ENCODE data around the gene BDNF.

BDNF gene

DNA sequence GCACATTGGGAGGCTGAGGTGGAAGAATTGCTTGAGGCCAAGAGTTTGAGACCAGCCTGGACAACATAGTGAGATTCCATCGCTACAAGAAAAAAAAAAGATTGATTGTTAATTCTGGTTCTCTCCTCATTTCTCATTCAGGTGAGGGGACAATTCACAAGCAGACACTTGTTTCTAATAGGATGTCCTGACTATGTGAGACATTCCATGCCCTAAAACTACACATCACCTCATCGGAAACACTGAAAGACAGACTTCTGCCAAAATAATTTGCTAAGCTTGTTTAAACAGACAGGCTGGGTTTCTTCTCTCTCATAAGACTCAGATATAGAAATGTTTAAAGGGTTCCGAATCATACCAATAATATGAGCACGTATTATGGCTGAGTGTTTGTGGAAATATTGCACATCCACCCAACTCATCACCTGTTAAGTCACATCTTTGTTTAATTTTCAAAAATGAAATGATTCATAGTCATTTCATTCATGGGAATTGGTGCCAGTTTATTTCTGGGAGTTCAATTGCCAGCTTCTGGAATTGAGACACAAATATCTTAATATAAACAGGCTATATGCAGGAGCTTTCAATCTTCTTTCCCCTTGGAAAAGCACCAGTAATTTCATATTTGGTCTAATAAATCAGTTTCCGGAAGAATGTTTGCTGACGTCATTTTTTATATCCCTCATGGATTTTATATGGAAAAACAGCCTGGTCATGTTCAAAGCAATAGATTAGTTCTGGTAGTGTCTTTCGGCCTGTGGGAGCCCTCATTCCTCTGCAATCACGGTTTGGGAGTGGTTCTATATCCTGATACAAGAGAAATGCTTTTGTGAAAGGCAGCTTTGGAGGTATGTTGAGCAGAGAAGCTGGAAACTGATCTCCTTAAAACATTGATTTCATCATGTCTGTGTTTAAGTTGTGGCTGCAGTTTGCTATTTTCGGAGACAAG is 87.0 kb downstream of the BDNF start:
- TF ChIP-seq GATA3 (IDR thresholded peaks at IDR 0.05; ENCODE audit: low read depth, low read length), result no peak
- no peak for TF ChIP-seq GATA2 (IDR thresholded peaks at IDR 0.05; ENCODE audit: low read depth, low read length)

DNA sequence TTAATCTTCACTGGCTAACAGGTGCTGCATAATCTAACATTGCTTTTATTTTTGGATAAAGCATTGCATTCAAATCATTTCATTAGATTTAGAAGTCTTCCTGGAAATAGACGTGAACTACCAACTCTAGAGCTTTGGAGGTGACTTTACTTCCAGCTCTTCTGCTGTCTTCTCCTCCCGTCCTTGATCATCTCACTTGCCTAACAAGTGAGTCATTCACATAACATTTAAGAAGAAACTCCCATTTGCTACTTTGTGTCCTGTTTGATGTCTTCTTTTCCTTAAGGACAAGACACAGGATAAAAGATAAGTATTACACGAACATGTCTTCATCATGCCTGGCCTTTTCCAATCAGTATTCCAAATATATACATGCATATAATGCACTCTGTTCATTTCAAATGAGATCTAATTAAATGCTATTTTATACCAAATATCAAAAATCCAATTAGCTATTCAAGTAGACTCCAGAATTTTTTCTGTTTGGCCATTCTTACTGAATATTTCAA is 88.3 kb downstream of the BDNF start:
- TF ChIP-seq GATA3 (IDR thresholded peaks at IDR 0.05; ENCODE audit: low read depth, low read length) (no peak), GATA2 (IDR thresholded peaks at IDR 0.05; ENCODE audit: low read depth, low read length) (no peak)

DNA sequence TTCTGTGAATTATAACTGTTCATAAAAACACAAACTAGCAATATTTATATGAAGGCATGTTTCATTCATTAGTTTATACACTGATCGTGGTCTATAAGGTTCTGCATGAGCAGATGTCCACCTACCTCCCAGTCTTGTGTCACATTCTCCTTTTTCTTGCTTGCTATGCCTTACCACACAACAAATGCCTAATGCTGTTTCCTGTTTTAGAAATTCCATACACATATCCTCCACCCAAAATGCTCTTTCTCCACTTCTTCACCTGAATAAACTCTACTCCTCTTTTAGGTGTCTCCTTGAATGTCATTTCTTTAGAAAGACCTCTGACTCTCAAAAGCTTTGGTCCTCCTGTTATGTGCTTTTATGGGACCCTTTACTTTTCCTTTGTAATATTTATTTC is 88.9 kb downstream of the BDNF start:
- TF ChIP-seq GATA2 (IDR thresholded peaks at IDR 0.05; ENCODE audit: low read depth, low read length) (no peak), GATA3 (IDR thresholded peaks at IDR 0.05; ENCODE audit: low read depth, low read length) (no peak)

DNA sequence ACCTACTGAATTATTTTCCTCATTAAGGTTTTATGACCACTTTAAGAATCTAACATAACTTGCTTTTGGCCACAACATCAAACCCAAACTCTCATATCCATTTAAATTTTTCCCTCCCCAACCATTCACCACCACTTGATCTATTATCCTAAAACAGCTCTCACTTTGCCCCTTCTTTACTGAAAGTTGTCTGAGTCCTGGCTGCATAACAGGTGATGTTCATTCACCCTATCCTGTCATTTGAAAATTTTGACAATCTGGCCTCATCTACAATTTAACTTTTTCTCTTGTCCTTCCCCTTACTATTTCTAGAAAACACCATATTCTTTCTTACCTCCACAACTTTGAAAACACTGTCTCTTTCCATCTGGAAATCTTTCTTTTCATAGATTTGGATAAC is 89.3 kb downstream of the BDNF start:
- TF ChIP-seq GATA3 (IDR thresholded peaks at IDR 0.05; ENCODE audit: low read depth, low read length) (no peak), GATA2 (IDR thresholded peaks at IDR 0.05; ENCODE audit: low read depth, low read length) (no peak)

DNA sequence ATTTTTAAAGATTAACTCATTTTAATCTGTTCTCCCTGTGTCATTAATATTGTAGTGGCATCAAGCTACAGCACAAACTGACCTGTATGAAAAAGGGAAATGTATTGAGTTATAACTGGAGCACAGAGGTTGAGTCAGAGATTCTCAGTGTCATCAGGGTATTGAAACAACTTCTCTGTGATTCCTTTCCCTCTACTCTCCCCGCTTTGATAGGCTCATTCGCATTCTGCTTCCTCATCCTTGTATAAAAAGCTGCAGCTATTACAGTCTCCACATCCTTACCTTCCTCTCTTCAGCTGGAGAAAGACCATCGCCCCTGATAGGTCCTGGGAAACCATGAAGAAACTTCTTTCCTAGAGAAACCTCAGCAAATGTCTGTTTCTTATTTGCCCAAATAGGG is 90.0 kb downstream of the BDNF start:
- TF ChIP-seq GATA2 (IDR thresholded peaks at IDR 0.05; ENCODE audit: low read depth, low read length), result no peak

DNA sequence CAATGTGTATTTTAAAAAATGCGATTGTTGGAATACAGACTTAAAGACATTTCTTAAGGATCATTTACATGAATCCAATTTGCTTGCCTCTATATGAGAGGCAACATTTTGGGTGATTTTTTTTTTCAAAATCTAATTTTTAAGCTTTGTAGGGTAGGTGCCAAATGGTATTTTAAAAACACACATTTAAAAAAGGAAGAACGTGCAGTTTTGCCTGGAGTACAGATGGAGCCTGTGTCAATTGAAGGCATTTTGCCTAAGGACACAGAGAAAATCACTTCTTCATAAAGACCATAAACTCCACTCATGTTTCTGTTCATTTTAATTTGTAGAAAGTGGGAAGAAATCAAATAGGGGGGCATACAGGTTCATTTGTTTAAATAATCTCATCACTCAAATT is 91.3 kb downstream of the BDNF start:
- TF ChIP-seq GATA2 (IDR thresholded peaks at IDR 0.05; ENCODE audit: low read depth, low read length) (no peak), GATA3 (IDR thresholded peaks at IDR 0.05; ENCODE audit: low read depth, low read length) (no peak)

DNA sequence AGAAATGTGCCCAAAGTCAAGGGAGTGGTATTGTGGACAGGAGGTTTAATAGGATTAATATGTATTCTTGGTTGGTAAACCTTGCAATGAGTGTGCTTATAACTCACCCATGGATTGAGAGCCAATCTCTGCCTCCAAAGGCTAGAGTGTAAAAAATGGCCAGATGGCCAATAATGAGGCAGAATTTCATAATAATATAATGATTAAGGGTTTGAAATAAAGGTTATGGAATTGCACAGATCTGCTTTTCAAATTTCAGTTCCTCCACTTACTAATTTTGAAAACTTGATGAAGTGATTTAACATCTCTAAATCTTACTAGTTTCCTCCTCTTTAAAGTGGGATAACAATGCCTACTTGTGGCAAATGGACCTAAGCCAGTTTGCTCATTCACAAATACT is 94.8 kb downstream of the BDNF start:
- no peak for TF ChIP-seq GATA2 (IDR thresholded peaks at IDR 0.05; ENCODE audit: low read depth, low read length)
- TF ChIP-seq GATA3 (IDR thresholded peaks at IDR 0.05; ENCODE audit: low read depth, low read length), result no peak

Data from SH-SY5Y (cell line).